ENCODE results near the gene TM4SF20. TPM values are rescaled to one million over a fixed set of nuclear protein-coding genes. Genes with fewer than 3 reads are reported as not detected.

Gene TM4SF20
- total RNA-seq (2014; rRNA removed; shearing (Covaris generic)) = not detected in 2 replicates
- total RNA-seq (2022) = not detected in 2 replicates
- not detected for Bru-seq, nascent RNA
- BruChase-seq, experiment 1, labeled RNA remaining after a 6-hour chase = not detected
- not detected for BruChase-seq, experiment 2, labeled RNA remaining after a 2-hour chase
- long read RNA-seq = 0 reads

GRCh38 chr2:227379095-227379494 lies at the start of gene TM4SF20:
TSS of gene TM4SF20 (minus strand) at chr2:227379306. CDS start at chr2:227379268, 38 bp downstream.
- no peak for TF ChIP-seq CTCF (conservative IDR thresholded peaks at IDR 0.05; ENCODE audit: low read length)
- TF ChIP-seq EZH2phosphoT487 (IDR thresholded peaks at IDR 0.05; ENCODE audit: borderline replicate concordance, low read depth, low read length) = no peak
- DNase-seq (ENCODE audit: low spot score) = no peak
- H3K79me2 ChIP-seq (ENCODE audit: insufficient read depth, low read depth, low read length) = no peaks in the 10 kb centered on the region
- H3K36me3 ChIP-seq (ENCODE audit: insufficient read depth, low read length) = no peaks in the 10 kb centered on the region
- H2AFZ ChIP-seq (ENCODE audit: low read length) = no peak within 1 kb of the TSS
- ChIA-PET POLR2A (interaction anchor here (1.1 kb wide), 1 partner anchor 15 kb away, joined by 5 read pairs; no protein-coding TSS in a partner anchor), CTCF (ENCODE audit: unreplicated experiment) (no interaction called here)
- H3K4me1 ChIP-seq (ENCODE audit: insufficient read depth, low read length, poor library complexity, severe bottlenecking) = no peaks in the 10 kb centered on the region
- no peak within 1 kb of the TSS for H3K4me2 ChIP-seq (ENCODE audit: low read length)
- H3K4me3 ChIP-seq (ENCODE audit: low read depth, low read length, poor library complexity, severe bottlenecking) = no peak within 1 kb of the TSS
- no peaks in the 10 kb centered on the region for H3K9me2 ChIP-seq (ENCODE audit: insufficient read depth, low read length)
- BruUV-seq (replicated peaks) = no TSS peak
- H3K27ac ChIP-seq (ENCODE audit: low read depth, low read length, poor library complexity, severe bottlenecking) = no peak within 1 kb of the TSS
- H3K9me3 ChIP-seq (ENCODE audit: low read length) = no peaks in the 10 kb centered on the region
- H4K20me1 ChIP-seq (ENCODE audit: insufficient read depth, low read length) = no peaks in the 10 kb centered on the region
- intact Hi-C loops (cut with micrococcal nuclease; ENCODE audit: unreplicated experiment) = no loop called here

GRCh38 chr2:227428731-227429285 lies 49.7 kb upstream of the TM4SF20 start:
- BruUV-seq (replicated peaks) = no TSS peak
- intact Hi-C loops (cut with micrococcal nuclease; ENCODE audit: unreplicated experiment) = no loop called here
- no peaks in the 10 kb centered on the region for H3K9me2 ChIP-seq (ENCODE audit: insufficient read depth, low read length)
- no peak overlapping the region for H2AFZ ChIP-seq (ENCODE audit: low read length)
- no peaks in the 10 kb centered on the region for H3K79me2 ChIP-seq (ENCODE audit: insufficient read depth, low read depth, low read length)
- no peaks in the 10 kb centered on the region for H3K36me3 ChIP-seq (ENCODE audit: insufficient read depth, low read length)
- no peaks in the 10 kb centered on the region for H4K20me1 ChIP-seq (ENCODE audit: insufficient read depth, low read length)
- H3K4me3 ChIP-seq (ENCODE audit: low read depth, low read length, poor library complexity, severe bottlenecking) = no peak overlapping the region
- CTCF ChIA-PET (ENCODE audit: unreplicated experiment) = no interaction called here
- H3K4me2 ChIP-seq (ENCODE audit: low read length) = no peak overlapping the region
- POLR2A ChIA-PET = no interaction called here
- TF ChIP-seq EZH2phosphoT487 (IDR thresholded peaks at IDR 0.05; ENCODE audit: borderline replicate concordance, low read depth, low read length) (no peak), CTCF (conservative IDR thresholded peaks at IDR 0.05; ENCODE audit: low read length) (no peak)
- no peak overlapping the region for H3K27ac ChIP-seq (ENCODE audit: low read depth, low read length, poor library complexity, severe bottlenecking)
- H3K9me3 ChIP-seq (ENCODE audit: low read length) = peaks cover 4% of the 10 kb centered on the region
- no peaks in the 10 kb centered on the region for H3K4me1 ChIP-seq (ENCODE audit: insufficient read depth, low read length, poor library complexity, severe bottlenecking)
- no peak for DNase-seq (ENCODE audit: low spot score)

All from OCI-LY7 (cell line).